Vagina (tissue), 2 donors: ENCODE results near the gene HS3ST3B1. TPM values are rescaled to one million over a fixed set of nuclear protein-coding genes. Genes with fewer than 3 reads are reported as not detected.
A peak's percentile ranks its signal among the peaks of the same experiment; 100 is the strongest.

Source experiments
- DNase-seq, 2 donors: peaks; one replicate each; pipeline ENCODE4 v3.0.0-alpha.2; 2017; ENCODE audit errors: extremely low spot score in 2 of 2
- H3K27ac ChIP-seq: fragments of 200-600 bp; sonication (generic); one replicate; pipeline ENCODE4 v1.5.1; 2019
- H3K27me3 ChIP-seq: fragments of 200-600 bp; sonication (generic); one replicate; pipeline ENCODE4 v1.5.1; 2019
- H3K36me3 ChIP-seq, 2 donors: fragments of 200-600 bp; sonication (generic); one replicate each; pipeline ENCODE4 v1.5.1; 2017 to 2019
- H3K4me1 ChIP-seq: fragments of 200-600 bp; sonication (generic); one replicate; pipeline ENCODE4 v1.5.1; 2019
- H3K4me3 ChIP-seq, 2 donors: fragments of 200-600 bp; sonication (generic); 1 replicate in 1 of 2; 2 replicates in 1 of 2; pipeline ENCODE4 v1.5.1; 2016 to 2019
- H3K9me3 ChIP-seq: fragments of 200-600 bp; sonication (generic); one replicate; pipeline ENCODE4 v1.5.1; 2019
- POLR2A ChIP-seq, 2 donors: fragments of 450-650 bp; IDR thresholded peaks; one replicate each; pipeline ENCODE4 v1.6.1; 2017; ENCODE audit warnings: antibody characterized with exemption in 2 of 2, mild to moderate bottlenecking in 2 of 2, moderate library complexity in 2 of 2
- POLR2AphosphoS5 ChIP-seq, 2 donors: sonication (generic); formaldehyde crosslinking; IDR thresholded peaks; one replicate each; pipeline ENCODE4 v1.9.0; 2017; ENCODE audit warnings: antibody characterized with exemption in 2 of 2, mild to moderate bottlenecking in 2 of 2, low read depth in 1 of 2; ENCODE audit not compliant: insufficient read depth in 1 of 2
- intact Hi-C: fragments of 100-400 bp; cut with DNase I; formaldehyde crosslinking; loops from one replicate; pipeline ENCODE4 v1.15.1; 2023
- total RNA-seq: library from RNA; depleted of rRNA; stranded (reverse); fragments of >200 nt; gene quantifications from one replicate; pipeline ENCODE4 v1.2.3, GENCODE V29; 2016
- TF ChIP-seq, protein P1 (sequence below), 3 experiments: fragments of 450-650 bp in 2 of 3; fragments of 200-600 bp in 1 of 3; sonication (generic) in 1 of 3; IDR thresholded peaks; one replicate each; pipeline ENCODE4 v1.5.1; 2017 to 2019; ENCODE audit warnings: antibody characterized with exemption in 3 of 3, mild to moderate bottlenecking in 2 of 3, moderate library complexity in 2 of 3

Gene HS3ST3B1
- total RNA-seq, 1 donor from 2014 or later: 5.9 TPM

DNA sequence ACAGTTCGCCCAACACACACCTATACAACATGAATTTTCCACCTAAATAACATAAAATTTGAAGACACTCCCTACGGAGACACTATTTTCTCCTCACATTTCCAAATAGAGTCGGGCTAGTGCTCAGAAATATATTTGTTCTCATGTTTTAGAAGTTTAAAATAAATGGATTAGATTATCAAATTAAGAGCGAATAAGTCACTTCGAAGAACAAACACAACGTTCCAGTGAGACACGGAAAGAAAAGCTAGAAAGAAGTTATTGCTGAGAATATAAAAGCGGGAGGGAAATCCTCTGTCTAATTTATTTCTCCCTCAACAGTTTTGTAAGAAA lies 2.0 kb upstream of the HS3ST3B1 start:
- Histone ChIP-seq H3K27ac (peak overlapping the region; percentile 80), H3K36me3 (no peaks in the 10 kb centered on the region), H3K4me1 (peaks cover 50% of the 10 kb centered on the region), H3K9me3 (no peaks in the 10 kb centered on the region), H3K4me3 (peak overlapping the region; percentile 73 to 75), H3K27me3 (no peaks in the 10 kb centered on the region)
- intact Hi-C loops: no loop called here
- DNase-seq: no peak
- no peak for TF ChIP-seq POLR2AphosphoS5 (IDR thresholded peaks at IDR 0.05; ENCODE audit: insufficient read depth in 1 of 2, low read depth in 1 of 2)
- no peak for TF ChIP-seq POLR2A (IDR thresholded peaks at IDR 0.05)
- TF ChIP-seq, protein P1, sequence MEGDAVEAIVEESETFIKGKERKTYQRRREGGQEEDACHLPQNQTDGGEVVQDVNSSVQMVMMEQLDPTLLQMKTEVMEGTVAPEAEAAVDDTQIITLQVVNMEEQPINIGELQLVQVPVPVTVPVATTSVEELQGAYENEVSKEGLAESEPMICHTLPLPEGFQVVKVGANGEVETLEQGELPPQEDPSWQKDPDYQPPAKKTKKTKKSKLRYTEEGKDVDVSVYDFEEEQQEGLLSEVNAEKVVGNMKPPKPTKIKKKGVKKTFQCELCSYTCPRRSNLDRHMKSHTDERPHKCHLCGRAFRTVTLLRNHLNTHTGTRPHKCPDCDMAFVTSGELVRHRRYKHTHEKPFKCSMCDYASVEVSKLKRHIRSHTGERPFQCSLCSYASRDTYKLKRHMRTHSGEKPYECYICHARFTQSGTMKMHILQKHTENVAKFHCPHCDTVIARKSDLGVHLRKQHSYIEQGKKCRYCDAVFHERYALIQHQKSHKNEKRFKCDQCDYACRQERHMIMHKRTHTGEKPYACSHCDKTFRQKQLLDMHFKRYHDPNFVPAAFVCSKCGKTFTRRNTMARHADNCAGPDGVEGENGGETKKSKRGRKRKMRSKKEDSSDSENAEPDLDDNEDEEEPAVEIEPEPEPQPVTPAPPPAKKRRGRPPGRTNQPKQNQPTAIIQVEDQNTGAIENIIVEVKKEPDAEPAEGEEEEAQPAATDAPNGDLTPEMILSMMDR (IDR thresholded peaks at IDR 0.05): no peak

DNA sequence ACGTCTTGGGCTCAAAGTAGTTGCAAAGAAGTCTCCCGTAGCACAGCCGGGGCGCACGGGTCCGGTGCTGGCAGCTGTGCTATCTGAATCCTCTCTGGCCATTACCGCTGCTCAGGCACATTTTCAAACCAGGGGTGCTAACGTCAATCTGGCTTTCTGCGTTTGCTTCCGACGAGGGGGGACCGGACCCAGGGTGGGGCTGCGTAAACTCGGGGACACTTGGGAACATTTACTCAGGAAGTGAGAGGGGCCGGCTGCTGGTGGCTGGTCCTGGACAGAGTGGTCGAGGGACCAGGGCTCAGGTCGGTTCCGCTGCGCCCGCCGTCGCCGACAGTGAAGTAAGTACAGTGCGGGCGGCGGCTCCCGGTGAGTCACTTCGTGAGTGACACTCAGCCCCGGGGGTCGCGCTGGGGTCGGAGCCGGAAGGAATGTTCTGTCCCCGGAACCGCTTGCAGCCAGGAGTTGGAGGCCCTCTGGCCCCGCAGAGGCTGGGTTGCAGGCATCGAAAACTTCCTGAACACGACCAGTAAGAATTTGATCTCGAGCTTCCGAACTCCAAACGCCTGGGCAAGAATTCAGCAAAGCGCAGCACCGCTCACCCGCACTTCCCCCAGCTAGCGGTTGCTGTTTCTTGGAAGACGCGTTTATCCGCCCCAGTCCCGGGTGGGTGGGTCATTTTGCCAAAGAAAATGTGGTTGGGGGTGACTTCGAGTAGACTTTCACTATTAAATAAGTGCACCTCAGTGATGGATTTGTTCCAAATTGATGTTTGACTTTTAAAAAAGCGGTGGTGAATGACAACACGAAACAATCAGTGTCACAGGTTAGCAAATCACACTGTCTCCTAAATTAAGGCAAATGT lies 1.4 kb upstream of the HS3ST3B1 start:
- H3K36me3 ChIP-seq: no peaks in the 10 kb centered on the region
- peaks cover 56% of the 10 kb centered on the region for H3K4me1 ChIP-seq
- H3K27me3 ChIP-seq: no peaks in the 10 kb centered on the region
- peak overlapping the region; percentile 80 for H3K27ac ChIP-seq
- no peaks in the 10 kb centered on the region for H3K9me3 ChIP-seq
- TF ChIP-seq POLR2AphosphoS5 (IDR thresholded peaks at IDR 0.05; ENCODE audit: insufficient read depth in 1 of 2, low read depth in 1 of 2) (peak in 1 of 2 donors; percentile 45), POLR2A (IDR thresholded peaks at IDR 0.05) (no peak)
- TF ChIP-seq, protein P1 (IDR thresholded peaks at IDR 0.05): no peak
- peak; percentile 87 to 89 for DNase-seq
- H3K4me3 ChIP-seq: peak overlapping the region; percentile 73 to 75
- intact Hi-C loops: loop anchor here (5.0 to 10.0 kb wide), 2 partner anchors 562 to 705 kb away; no protein-coding TSS in a partner anchor

DNA sequence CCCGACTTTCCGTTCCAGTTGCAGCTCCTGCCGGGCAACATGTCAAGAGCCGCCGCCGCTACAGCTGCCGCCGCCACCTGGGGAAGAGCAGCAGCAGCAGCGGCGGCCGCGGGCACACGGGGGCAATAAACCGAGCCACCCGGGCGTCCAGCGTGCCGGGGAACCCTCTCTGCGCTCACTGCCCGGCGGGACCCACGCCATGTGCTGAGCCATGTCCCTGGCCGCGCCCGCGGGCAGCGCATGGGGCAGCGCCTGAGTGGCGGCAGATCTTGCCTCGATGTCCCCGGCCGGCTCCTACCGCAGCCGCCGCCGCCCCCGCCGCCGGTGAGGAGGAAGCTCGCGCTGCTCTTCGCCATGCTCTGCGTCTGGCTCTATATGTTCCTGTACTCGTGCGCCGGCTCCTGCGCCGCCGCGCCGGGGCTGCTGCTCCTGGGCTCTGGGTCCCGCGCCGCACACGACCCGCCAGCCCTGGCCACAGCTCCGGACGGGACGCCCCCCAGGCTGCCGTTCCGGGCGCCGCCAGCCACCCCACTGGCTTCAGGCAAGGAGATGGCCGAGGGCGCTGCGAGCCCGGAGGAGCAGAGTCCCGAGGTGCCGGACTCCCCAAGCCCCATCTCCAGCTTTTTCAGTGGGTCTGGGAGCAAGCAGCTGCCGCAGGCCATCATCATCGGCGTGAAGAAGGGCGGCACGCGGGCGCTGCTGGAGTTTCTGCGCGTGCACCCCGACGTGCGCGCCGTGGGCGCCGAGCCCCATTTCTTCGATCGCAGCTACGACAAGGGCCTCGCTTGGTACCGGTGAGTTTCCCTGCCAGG lies 604 bp downstream of the HS3ST3B1 start:
- peaks cover 70% of the 10 kb centered on the region for H3K4me1 ChIP-seq
- intact Hi-C loops: loop anchor here (5.0 to 10.0 kb wide), 2 partner anchors 564 to 707 kb away; no protein-coding TSS in a partner anchor
- H3K4me3 ChIP-seq: peak overlapping the region; percentile 73 to 75
- DNase-seq: peak; percentile 64 to 86
- H3K36me3 ChIP-seq: no peaks in the 10 kb centered on the region
- H3K27ac ChIP-seq: peak overlapping the region; percentile 85
- H3K9me3 ChIP-seq: no peaks in the 10 kb centered on the region
- TF ChIP-seq POLR2A (IDR thresholded peaks at IDR 0.05) (no peak), POLR2AphosphoS5 (IDR thresholded peaks at IDR 0.05; ENCODE audit: insufficient read depth in 1 of 2, low read depth in 1 of 2) (peak in 1 of 2 donors; percentile 38)
- no peaks in the 10 kb centered on the region for H3K27me3 ChIP-seq

DNA sequence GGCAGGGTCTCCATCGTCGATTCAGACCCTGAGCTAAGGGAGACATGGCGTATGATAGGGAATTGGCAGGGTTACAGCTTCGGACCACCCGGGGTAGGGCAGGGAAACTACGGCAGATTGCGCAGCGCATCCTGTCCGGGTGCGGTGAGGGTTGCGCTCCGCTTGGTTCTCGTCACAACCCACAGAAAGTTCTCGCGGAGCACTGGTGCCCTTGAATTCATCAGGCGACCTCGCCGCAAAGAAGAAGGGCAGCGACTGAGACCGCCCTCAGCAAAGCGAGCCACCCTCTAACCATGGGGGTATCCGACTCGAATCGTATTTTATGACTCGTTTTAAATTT lies 1.2 kb downstream of the HS3ST3B1 start:
- no peaks in the 10 kb centered on the region for H3K27me3 ChIP-seq
- H3K4me1 ChIP-seq: peaks cover 68% of the 10 kb centered on the region
- intact Hi-C loops: loop anchor here (5.0 to 10.0 kb wide), 2 partner anchors 565 to 707 kb away; no protein-coding TSS in a partner anchor

More for the DNA sequence above, 1.2 kb downstream of the HS3ST3B1 start:
- Histone ChIP-seq H3K9me3 (no peaks in the 10 kb centered on the region), H3K27ac (peak overlapping the region; percentile 85), H3K4me3 (peak overlapping the region; percentile 73 to 75), H3K36me3 (no peaks in the 10 kb centered on the region)
- DNase-seq: peak in 1 of 2 donors; percentile 88
- TF ChIP-seq, protein P1 (IDR thresholded peaks at IDR 0.05): no peak
- no peak for TF ChIP-seq POLR2AphosphoS5 (IDR thresholded peaks at IDR 0.05; ENCODE audit: insufficient read depth in 1 of 2, low read depth in 1 of 2)
- TF ChIP-seq POLR2A (IDR thresholded peaks at IDR 0.05): no peak
